Fibroblast of the aortic adventitia (primary cell): ENCODE results near the gene NKAIN4. TPM values are rescaled to one million over a fixed set of nuclear protein-coding genes. Genes with fewer than 3 reads are reported as not detected.

Experiments
- DNase-seq: peaks from one replicate; pipeline ENCODE4 v3.0.0-alpha.2; 2010; ENCODE audit warnings: low read depth
- H3K4me3 ChIP-seq: 2 replicates; pipeline ENCODE4 v1.5.1; 2011; ENCODE audit warnings: low read depth, mild to moderate bottlenecking, control low read depth, low read length, moderate library complexity
- CTCF ChIP-seq: IDR thresholded peaks from 2 replicates; pipeline ENCODE4 v1.5.1; 2011; ENCODE audit warnings: mild to moderate bottlenecking, low read length, control low read depth, inconsistent platforms; ENCODE audit not compliant: insufficient read depth
- total RNA-seq: library from RNA; depleted of rRNA; stranded (reverse); fragments of >200 nt; gene quantifications from 2 replicates; pipeline ENCODE4 v1.2.3, GENCODE V29; 2012; ENCODE audit warnings: low replicate concordance

NKAIN4 gene
- total RNA-seq, 1 donor: not detected

- H3K4me3 ChIP-seq: no peak overlapping the region
Observed at GRCh38 chr20:63232235-63233060, 21.8 kb downstream of the NKAIN4 start.

GRCh38 chr20:63230800-63231268 is 23.4 kb downstream of the NKAIN4 start:
- H3K4me3 ChIP-seq: no peak overlapping the region
- DNase-seq: peak; percentile 65
- TF ChIP-seq CTCF: peak; percentile 78

More at GRCh38 chr20:63232235-63233060, 21.8 kb downstream of the NKAIN4 start:
- no peak for TF ChIP-seq CTCF
- peak; percentile 85 for DNase-seq

- no peak for TF ChIP-seq CTCF
- DNase-seq: no peak
- H3K4me3 ChIP-seq: no peak overlapping the region
Observed at GRCh38 chr20:63228806-63229205, 25.5 kb downstream of the NKAIN4 start.

- DNase-seq: no peak
- TF ChIP-seq CTCF: no peak
- H3K4me3 ChIP-seq: no peak overlapping the region
Observed at GRCh38 chr20:63227260-63227659, 27.0 kb downstream of the NKAIN4 start.

GRCh38 chr20:63226042-63226943 is 28.0 kb downstream of the NKAIN4 start:
- no peak overlapping the region for H3K4me3 ChIP-seq
- TF ChIP-seq CTCF: no peak
- DNase-seq: no peak

GRCh38 chr20:63225082-63225454 is 29.2 kb downstream of the NKAIN4 start:
- no peak for DNase-seq
- H3K4me3 ChIP-seq: no peak overlapping the region
- TF ChIP-seq CTCF: no peak
